Measurements from ENCODE around the gene AOPEP.
A peak's percentile ranks its signal among the peaks of the same experiment; 100 is the strongest.

The AOPEP gene

DNA sequence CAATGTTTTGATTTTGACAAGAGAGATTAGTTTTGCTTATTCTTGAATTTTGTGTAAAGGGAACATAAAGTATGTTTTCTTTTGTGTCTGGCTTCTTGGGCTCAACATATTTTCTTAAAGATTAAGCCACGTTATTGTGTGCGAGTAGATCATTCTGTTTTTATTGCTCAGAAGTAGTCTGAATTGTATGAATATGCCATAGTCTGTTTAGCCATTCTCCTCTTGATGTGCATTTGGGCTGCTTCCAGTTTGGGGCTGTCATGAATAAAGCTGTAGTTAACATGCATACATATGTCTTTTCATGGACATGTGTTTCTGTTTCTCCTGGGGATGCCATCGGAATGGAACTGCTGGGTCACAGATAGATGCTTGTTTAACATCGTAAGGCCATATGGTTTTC lies 392.1 kb downstream of the AOPEP start:
- Histone ChIP-seq H3K9ac (ENCODE audit: low read depth, low read length) (no peak overlapping the region), H3K27me3 (ENCODE audit: insufficient read depth, low read length) (no peaks in the 10 kb centered on the region), H3K4me3 (ENCODE audit: low read length) (no peak overlapping the region), H3K4me1 (ENCODE audit: insufficient read depth, low read length) (peaks cover 4% of the 10 kb centered on the region; the same call in 1 of the 2 replicates), H3K9me3 (ENCODE audit: insufficient read depth, low read depth, low read length) (no peaks in the 10 kb centered on the region), H3K27ac (ENCODE audit: low read length) (no peak overlapping the region), H3K36me3 (ENCODE audit: insufficient read depth, low read depth, low read length) (no peaks in the 10 kb centered on the region)

DNA sequence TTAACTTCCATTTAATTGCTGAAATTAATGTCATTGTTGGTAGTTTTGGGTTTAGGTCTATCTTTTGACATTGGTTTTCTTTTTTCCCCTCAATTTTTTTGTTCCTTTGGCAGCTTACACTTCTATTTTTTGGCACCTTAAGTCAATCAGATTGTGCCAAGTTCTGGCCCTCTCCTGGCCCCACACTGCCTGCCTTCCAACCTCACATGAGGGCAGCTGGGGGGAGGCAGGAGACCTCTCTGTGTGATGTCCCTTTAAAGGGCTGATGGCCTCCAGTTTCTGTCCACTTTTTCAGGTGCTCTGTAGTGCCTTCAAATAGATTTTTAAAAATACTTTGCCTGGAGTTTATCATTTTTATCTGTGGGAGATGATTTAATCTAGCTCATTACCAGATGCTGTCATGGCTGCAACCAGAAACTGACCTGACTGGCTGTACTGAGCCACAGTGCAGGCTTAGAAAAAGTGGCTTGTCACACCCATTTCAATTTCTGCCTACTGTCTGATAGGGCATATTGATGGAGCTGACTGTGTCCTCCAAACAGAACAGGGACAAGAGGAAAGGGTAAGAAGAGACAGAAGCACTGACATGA lies 394.4 kb downstream of the AOPEP start:
- H3K36me3 ChIP-seq (ENCODE audit: insufficient read depth, low read depth, low read length): no peaks in the 10 kb centered on the region
- no peak overlapping the region for H3K27ac ChIP-seq (ENCODE audit: low read length)
- peaks cover 11% of the 10 kb centered on the region; the same call in 1 of the 2 replicates for H3K4me1 ChIP-seq (ENCODE audit: insufficient read depth, low read length)
- no peaks in the 10 kb centered on the region for H3K9me3 ChIP-seq (ENCODE audit: insufficient read depth, low read depth, low read length)
- H3K27me3 ChIP-seq (ENCODE audit: insufficient read depth, low read length): no peaks in the 10 kb centered on the region
- H3K9ac ChIP-seq (ENCODE audit: low read depth, low read length): no peak overlapping the region
- no peak overlapping the region for H3K4me3 ChIP-seq (ENCODE audit: low read length)

DNA sequence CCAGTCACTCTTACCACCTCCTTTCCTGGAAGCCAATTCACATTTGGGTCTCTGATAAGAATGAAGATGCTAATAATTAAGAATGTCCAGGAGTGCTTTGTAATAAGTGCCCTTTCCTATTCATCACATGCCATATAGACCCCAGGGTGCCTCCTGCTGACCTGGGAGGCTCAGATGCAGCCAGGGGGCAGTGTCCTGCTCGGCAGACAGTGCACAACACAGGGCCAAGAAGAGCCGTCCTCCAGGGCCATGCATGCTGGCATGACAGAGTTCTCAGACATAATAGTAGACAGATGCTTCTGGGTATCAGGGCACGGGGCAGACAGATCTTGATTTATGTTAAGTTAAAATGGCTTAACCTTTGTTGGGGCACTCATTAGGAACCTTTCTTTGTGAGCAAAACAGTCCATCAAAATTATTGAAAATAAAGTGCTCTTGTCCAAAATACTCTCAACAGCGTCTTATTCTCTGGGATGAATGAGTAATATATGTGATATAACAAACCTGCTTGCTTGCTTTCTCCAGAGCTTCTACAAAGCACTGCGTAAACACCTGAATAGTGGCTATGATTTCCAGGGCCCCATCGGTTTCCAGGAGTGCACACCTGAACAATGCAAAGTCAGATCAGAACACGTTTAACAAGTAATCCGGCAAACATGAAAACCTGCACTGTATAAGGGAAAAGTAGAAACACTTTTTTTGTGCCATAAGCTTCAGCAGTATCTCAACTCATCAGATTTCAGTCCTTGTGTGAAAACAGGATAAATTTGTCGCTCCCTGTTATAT lies 398.3 kb downstream of the AOPEP start:
- no peaks in the 10 kb centered on the region for H3K36me3 ChIP-seq (ENCODE audit: insufficient read depth, low read depth, low read length)
- no peak overlapping the region for H3K4me3 ChIP-seq (ENCODE audit: low read length)
- peaks cover 27% of the 10 kb centered on the region for H3K4me1 ChIP-seq (ENCODE audit: insufficient read depth, low read length)
- no peaks in the 10 kb centered on the region for H3K9me3 ChIP-seq (ENCODE audit: insufficient read depth, low read depth, low read length)
- no peaks in the 10 kb centered on the region for H3K27me3 ChIP-seq (ENCODE audit: insufficient read depth, low read length)
- H3K9ac ChIP-seq (ENCODE audit: low read depth, low read length): no peak overlapping the region
- no peak overlapping the region for H3K27ac ChIP-seq (ENCODE audit: low read length)

DNA sequence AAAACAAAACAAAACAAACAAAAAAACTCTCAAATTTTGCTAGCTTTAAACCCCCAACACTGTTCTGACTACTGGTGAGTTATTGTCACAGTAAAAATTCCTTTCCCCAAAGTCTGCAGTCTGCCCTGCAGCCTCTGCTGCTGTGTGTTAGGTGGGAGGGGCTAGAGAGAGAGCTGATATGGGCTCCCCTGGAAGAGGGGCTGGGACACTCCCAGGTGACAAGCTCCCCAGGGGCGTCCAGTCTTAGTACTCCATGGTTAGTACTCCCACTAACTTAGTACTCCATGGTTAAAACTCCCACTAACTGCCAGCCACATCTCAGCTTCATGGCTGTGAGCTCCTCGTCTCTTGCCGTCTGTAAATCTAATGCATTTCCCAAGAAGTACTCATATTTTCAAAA lies 399.2 kb downstream of the AOPEP start:
- H3K27me3 ChIP-seq (ENCODE audit: insufficient read depth, low read length): no peaks in the 10 kb centered on the region
- peaks cover 35% of the 10 kb centered on the region for H3K4me1 ChIP-seq (ENCODE audit: insufficient read depth, low read length)

DNA sequence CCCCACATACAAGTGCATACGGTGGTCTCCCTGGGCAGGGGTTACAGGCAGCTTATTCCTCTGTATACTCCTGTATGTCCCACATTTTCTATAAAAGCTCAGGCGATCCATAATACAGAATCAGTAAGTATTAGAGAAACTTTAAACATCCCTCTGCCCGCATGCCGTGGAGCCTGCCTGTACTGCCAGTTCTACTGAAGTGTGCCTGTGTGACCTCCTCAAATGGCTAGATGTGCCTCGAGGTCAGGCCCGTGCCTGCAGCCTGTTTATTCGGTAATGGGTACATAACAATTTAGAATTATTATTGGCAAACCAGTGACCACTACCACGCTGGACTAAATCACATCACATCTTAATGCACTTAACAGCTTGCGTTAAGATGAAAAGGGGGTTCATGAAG lies 400.2 kb downstream of the AOPEP start:
- H3K4me3 ChIP-seq (ENCODE audit: low read length): no peak overlapping the region
- H3K27me3 ChIP-seq (ENCODE audit: insufficient read depth, low read length): no peaks in the 10 kb centered on the region
- peaks cover 42% of the 10 kb centered on the region for H3K4me1 ChIP-seq (ENCODE audit: insufficient read depth, low read length)
- H3K36me3 ChIP-seq (ENCODE audit: insufficient read depth, low read depth, low read length): no peaks in the 10 kb centered on the region
- H3K27ac ChIP-seq (ENCODE audit: low read length): no peak overlapping the region
- no peak overlapping the region for H3K9ac ChIP-seq (ENCODE audit: low read depth, low read length)
- no peaks in the 10 kb centered on the region for H3K9me3 ChIP-seq (ENCODE audit: insufficient read depth, low read depth, low read length)

More for the DNA sequence above, 399.2 kb downstream of the AOPEP start:
- H3K4me3 ChIP-seq (ENCODE audit: low read length): no peak overlapping the region
- H3K9me3 ChIP-seq (ENCODE audit: insufficient read depth, low read depth, low read length): no peaks in the 10 kb centered on the region
- no peaks in the 10 kb centered on the region for H3K36me3 ChIP-seq (ENCODE audit: insufficient read depth, low read depth, low read length)
- no peak overlapping the region for H3K27ac ChIP-seq (ENCODE audit: low read length)
- H3K9ac ChIP-seq (ENCODE audit: low read depth, low read length): no peak overlapping the region

DNA sequence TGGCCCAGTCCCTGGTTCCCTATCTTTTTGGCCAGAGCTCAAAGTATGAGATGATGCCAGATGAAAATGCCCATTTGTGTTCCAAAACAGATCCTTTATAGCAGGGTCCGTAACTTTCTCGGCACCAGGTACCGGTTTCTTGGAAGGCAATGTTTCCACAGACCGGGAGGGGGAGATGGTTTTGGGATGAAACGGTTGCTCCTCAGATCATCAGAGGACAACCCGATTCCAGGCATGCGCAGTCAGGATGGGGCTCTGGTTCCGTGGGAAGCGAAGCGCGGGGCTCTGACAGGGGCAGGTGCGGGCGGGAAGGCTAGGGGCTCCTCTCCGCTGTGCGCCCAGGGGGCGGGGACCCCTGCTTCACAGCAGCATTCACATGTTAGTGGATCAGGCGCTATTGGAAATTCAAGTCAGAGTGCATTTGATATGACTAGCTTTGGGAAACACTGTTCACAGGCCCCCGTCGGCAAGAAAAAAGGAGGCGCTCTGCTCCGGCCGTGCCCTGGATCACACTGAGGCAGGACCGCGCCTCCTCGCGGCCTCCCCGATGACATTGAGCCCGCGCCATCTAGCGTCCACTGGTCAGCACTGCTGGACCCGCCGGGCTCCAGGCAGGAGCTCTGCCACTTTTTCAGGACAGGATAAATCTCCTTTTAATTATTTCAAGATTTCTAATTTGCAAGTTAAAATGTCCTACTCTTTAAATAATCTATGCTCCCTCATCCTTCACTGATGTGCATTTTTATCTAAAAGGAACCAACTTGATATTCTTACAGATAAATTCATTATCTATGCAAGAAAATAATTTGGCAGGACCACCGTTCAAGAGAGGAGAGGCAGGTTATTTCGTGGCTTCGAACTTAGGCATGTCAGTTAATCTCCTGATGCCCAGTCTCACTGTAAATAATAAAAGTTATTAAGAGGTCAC lies 401.0 kb downstream of the AOPEP start:
- Histone ChIP-seq H3K9ac (ENCODE audit: low read depth, low read length) (no peak overlapping the region), H3K27ac (ENCODE audit: low read length) (no peak overlapping the region), H3K36me3 (ENCODE audit: insufficient read depth, low read depth, low read length) (no peaks in the 10 kb centered on the region), H3K4me3 (ENCODE audit: low read length) (peak overlapping the region; percentile 66; the same call in 1 of the 2 replicates), H3K9me3 (ENCODE audit: insufficient read depth, low read depth, low read length) (no peaks in the 10 kb centered on the region), H3K4me1 (ENCODE audit: insufficient read depth, low read length) (peaks cover 47% of the 10 kb centered on the region), H3K27me3 (ENCODE audit: insufficient read depth, low read length) (no peaks in the 10 kb centered on the region)

DNA sequence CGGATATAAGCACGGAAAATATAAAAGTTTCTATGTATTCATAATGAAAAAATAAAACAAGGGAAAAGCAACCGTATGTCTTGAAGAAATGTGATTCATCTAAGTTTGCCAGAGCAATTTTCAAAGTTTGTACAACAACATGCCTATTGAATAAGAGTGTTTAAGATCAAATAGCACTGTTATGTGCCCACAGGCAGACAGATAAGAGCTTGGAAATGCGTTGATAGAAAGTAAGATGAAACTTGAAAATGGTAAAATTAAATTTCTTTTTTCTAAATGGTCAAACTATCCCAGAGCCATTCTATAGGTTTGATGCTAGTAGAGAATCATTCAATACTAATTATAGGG lies 401.7 kb downstream of the AOPEP start:
- Histone ChIP-seq H3K4me1 (ENCODE audit: insufficient read depth, low read length) (peaks cover 47% of the 10 kb centered on the region), H3K9me3 (ENCODE audit: insufficient read depth, low read depth, low read length) (no peaks in the 10 kb centered on the region), H3K36me3 (ENCODE audit: insufficient read depth, low read depth, low read length) (no peaks in the 10 kb centered on the region)

DNA sequence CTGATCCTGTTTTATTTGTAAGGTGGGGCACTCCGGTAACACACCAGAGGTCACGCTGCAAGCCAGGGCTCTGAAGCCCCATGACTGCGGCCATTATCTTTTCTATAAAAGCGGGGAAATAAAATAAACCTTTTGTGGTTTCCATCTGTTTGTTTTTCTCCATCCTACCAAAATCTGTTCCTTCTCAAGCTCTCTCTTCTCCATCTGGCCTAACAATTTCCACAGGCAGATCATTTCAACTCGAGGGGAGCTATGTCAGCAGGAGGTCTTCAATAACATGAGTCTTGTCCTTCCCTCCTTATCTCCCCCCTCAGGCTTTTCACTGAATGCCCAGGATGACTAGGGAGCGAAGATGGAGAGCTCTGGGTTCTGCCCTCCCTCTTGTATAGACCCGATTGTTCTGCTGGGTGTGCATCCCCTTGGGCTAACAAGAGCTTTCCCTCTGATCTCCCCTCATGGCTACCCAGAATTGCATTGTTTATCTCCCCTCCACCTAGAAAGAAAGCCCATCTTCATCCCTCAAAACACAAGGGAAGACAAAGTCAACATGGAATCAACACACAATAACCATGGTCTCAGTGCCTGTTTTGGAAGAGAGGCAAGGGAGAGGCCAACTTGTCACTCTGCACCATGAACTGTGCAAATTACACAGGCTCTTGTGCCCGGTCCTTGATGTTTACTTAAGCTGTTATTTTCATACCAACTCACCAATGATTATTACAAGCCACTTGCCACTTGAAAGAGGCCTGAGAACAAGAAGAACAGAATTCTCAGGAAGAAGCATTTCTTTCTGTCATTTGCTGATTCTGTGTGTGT lies 403.2 kb downstream of the AOPEP start:
- H3K9ac ChIP-seq (ENCODE audit: low read depth, low read length): peak overlapping the region; percentile 17; the same call in 1 of the 2 replicates
- no peaks in the 10 kb centered on the region for H3K9me3 ChIP-seq (ENCODE audit: insufficient read depth, low read depth, low read length)
- no peaks in the 10 kb centered on the region for H3K27me3 ChIP-seq (ENCODE audit: insufficient read depth, low read length)
- H3K4me1 ChIP-seq (ENCODE audit: insufficient read depth, low read length): peaks cover 47% of the 10 kb centered on the region
- H3K4me3 ChIP-seq (ENCODE audit: low read length): peak overlapping the region; percentile 50; the same call in 1 of the 2 replicates
- H3K27ac ChIP-seq (ENCODE audit: low read length): no peak overlapping the region
- H3K36me3 ChIP-seq (ENCODE audit: insufficient read depth, low read depth, low read length): no peaks in the 10 kb centered on the region

More for the DNA sequence above, 401.7 kb downstream of the AOPEP start:
- Histone ChIP-seq H3K4me3 (ENCODE audit: low read length) (no peak overlapping the region), H3K27ac (ENCODE audit: low read length) (no peak overlapping the region), H3K9ac (ENCODE audit: low read depth, low read length) (no peak overlapping the region), H3K27me3 (ENCODE audit: insufficient read depth, low read length) (no peaks in the 10 kb centered on the region)

DNA sequence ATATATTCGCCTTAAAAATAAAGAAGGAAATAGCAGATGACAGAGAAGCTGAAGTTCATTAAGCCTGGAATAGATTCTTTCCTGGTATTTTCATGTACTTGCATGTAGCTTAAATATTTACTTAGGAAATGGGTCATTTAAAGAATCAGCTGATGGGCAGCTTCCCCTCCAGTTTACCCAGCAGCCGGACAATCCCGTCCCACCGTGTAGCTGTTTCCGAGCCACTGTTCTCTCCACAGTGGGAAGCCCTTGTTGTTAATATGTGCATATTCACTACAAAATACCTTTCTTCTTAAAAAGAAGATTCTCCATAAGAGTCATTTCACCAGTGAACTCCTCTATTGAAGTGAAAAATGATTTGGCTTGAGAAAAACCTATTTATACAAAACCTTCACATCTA lies 404.0 kb downstream of the AOPEP start:
- Histone ChIP-seq H3K9ac (ENCODE audit: low read depth, low read length) (peak overlapping the region; percentile 17; the same call in 1 of the 2 replicates), H3K9me3 (ENCODE audit: insufficient read depth, low read depth, low read length) (no peaks in the 10 kb centered on the region), H3K4me3 (ENCODE audit: low read length) (peak overlapping the region; percentile 50; the same call in 1 of the 2 replicates), H3K36me3 (ENCODE audit: insufficient read depth, low read depth, low read length) (no peaks in the 10 kb centered on the region), H3K27me3 (ENCODE audit: insufficient read depth, low read length) (no peaks in the 10 kb centered on the region), H3K4me1 (ENCODE audit: insufficient read depth, low read length) (peaks cover 44% of the 10 kb centered on the region), H3K27ac (ENCODE audit: low read length) (peak overlapping the region; percentile 0)

DNA sequence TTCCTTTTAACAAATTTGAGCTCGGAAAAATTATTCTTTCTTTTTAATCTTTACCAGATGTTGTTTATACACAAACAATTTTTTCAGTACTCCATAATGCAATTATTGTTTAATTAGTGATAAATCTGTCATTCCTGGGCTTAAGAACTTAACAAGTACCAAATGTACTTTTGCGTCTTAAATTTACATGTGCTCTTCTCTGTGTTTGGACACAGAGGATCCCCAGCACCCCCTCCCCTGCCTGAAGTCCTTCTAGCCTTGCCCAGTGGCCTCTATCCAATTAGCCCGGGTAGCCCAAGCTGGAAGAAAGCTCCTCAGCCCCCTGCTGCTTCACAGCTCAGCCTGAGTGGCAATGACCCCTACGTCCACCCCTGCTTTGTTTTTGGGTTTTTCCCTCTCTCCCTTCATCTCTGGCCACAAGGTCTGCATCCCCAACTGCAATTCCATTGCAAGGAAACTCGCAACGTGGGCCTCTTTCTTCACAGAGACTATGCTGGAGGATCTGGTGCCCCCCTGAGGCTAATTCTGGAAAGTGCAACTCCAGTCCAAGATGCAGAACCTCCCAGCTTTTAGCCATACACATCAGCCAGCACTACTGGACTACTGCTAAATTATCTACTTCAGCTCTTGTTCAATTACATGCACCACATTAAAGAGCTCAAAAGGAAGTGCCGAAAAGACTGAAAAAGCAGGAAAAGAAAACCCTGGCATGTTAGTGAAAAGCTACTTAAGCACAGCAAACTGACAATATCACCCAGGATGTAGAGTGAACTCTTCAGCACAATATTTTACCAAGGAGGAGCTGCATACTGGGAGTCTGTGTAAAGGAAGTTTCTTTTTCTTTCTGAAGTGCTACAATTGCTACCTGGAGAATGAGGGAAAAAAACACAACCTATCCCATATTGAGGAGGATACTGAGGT lies 404.8 kb downstream of the AOPEP start:
- no peaks in the 10 kb centered on the region for H3K36me3 ChIP-seq (ENCODE audit: insufficient read depth, low read depth, low read length)
- H3K9ac ChIP-seq (ENCODE audit: low read depth, low read length): peak overlapping the region; percentile 17; the same call in 1 of the 2 replicates
- H3K9me3 ChIP-seq (ENCODE audit: insufficient read depth, low read depth, low read length): no peaks in the 10 kb centered on the region
- peak overlapping the region; percentile 50; the same call in 1 of the 2 replicates for H3K4me3 ChIP-seq (ENCODE audit: low read length)
- peak overlapping the region; percentile 0 for H3K27ac ChIP-seq (ENCODE audit: low read length)
- H3K27me3 ChIP-seq (ENCODE audit: insufficient read depth, low read length): no peaks in the 10 kb centered on the region
- peaks cover 41% of the 10 kb centered on the region for H3K4me1 ChIP-seq (ENCODE audit: insufficient read depth, low read length)

Data from iPS-20b (cell line).